GM13977 (cell line): ENCODE data around the gene GPC5.

Experiments used
- DNase-seq: peaks from one replicate; pipeline ENCODE4 v3.0.0; 2012; ENCODE audit warnings: low spot score
- in situ Hi-C: fragments of 300-500 bp; cut with MboI; formaldehyde crosslinking; loops from one replicate; pipeline ENCODE4 v1.12.0; 2022; ENCODE audit warnings: low sequenced_read_pairs, low pct_unique_long_range_greater_than_20kb, mixed read lengths, inconsistent platforms; ENCODE audit not compliant: unreplicated experiment
- TF ChIP-seq, protein P1 (sequence below): IDR thresholded peaks from 2 replicates; pipeline ENCODE4 v1.5.1; 2012; ENCODE audit warnings: mild to moderate bottlenecking, control low read depth; ENCODE audit not compliant: insufficient read depth; ENCODE audit errors: extremely low read depth, missing control alignments

The GPC5 gene

DNA sequence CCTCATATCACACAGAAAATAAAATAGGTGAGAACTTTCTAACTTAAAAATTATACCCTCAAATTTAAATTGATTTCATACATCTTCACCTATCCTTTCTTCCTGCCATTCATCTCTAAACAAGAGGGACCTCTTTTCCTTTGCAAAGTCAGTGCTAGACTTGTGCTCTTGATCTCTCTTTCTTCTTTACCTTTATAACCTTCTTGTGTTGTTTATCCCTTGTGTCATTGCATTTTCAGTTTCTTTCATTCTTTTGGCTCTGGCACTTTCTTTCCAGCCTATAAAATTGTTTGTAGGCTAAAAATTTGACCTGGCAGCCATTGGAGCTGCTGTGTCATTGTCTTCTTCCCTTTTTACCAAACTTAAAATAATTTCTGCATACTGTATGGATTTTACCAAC is 190.1 kb downstream of the GPC5 start:
- TF ChIP-seq, protein P1, sequence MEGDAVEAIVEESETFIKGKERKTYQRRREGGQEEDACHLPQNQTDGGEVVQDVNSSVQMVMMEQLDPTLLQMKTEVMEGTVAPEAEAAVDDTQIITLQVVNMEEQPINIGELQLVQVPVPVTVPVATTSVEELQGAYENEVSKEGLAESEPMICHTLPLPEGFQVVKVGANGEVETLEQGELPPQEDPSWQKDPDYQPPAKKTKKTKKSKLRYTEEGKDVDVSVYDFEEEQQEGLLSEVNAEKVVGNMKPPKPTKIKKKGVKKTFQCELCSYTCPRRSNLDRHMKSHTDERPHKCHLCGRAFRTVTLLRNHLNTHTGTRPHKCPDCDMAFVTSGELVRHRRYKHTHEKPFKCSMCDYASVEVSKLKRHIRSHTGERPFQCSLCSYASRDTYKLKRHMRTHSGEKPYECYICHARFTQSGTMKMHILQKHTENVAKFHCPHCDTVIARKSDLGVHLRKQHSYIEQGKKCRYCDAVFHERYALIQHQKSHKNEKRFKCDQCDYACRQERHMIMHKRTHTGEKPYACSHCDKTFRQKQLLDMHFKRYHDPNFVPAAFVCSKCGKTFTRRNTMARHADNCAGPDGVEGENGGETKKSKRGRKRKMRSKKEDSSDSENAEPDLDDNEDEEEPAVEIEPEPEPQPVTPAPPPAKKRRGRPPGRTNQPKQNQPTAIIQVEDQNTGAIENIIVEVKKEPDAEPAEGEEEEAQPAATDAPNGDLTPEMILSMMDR, result no peak
- DNase-seq, result no peak
- in situ Hi-C loops, result no loop called here

DNA sequence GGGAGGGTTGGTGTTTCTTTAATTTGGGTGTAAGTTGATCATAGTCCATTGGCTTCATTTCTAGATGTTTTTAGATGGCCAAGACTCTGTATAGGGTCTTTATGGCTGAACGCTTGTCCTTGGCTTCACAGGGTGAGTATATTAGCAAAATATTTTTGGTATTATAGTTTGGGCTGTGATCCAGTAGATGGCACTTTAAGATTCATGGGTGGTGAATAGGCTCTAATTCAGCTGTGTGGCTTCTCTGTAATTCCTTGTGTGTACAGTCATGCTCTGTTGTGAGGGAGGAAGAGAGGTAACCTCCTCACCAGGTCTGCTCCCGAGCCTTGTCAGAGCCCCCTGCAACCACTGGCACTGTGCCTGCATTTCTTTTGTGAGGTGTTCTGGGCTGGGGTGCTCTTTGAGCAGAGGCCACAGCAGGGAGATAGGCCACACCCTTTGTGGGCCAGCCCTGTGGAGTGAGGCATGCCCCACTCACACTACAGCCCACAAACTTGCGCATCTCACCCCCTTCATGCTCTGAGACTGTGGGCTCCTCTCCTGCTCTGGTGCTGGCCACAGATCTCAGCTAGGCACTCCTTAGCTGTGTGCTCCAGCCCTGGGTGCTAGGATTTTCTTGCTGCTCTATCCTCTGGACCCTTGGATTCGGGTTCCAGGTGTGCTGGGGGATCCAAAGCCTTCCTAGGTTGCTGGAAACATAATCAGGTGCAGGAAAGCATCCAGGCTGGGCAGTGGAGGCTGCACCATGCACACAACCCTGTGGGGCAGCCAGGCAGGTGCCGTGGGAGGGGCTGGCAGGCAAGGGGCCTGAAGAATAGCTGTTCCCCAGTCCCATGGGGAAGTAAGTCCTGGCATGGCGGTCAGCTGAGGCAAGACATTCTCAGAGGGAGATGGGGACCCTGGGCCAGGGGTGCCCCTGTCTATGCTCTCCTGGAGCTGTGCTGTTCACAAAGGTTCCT is 193.9 kb downstream of the GPC5 start:
- TF ChIP-seq, protein P1, result no peak
- DNase-seq, result no peak

DNA sequence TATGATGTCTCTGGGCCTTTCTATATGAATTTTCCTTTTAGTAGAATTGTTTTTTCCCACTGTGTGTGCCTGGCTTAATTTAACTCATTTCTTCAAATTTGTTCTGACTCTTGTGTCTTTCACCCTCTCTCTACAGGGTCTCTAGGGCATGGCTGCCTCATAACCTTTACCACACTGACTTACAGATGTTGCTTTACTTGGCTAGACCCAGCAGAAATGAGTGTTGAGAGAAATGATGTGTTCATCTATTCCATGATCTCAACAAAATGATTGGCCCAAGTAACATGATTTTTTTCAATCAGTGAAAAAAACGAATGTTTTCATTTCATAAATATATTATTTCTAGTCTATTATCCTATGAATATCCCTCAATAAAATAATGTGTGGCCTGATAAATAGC is 195.0 kb downstream of the GPC5 start:
- in situ Hi-C loops, result no loop called here
- DNase-seq, result no peak
- TF ChIP-seq, protein P1, result no peak

More for the DNA sequence above, 193.9 kb downstream of the GPC5 start:
- in situ Hi-C loops, result no loop called here

DNA sequence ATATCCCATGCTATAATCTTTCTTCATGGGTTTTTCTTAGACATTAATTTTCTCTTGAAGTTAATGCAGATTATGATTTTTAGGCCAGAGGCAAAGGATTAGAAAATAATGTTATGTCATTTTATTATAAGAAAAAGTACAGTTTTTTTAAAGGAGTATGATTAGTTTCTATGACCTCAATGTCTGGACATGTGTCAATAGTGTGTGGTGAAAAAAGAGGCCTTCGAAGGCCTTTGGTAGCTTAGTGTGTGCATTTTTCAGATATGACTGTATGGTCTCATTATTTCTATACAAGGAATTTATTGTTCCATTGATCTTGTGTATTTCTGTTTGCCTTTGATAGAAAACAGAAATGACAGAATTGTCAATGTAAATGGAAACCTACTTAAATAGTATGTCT is 195.6 kb downstream of the GPC5 start:
- in situ Hi-C loops, result no loop called here
- DNase-seq, result no peak
- TF ChIP-seq, protein P1, result no peak

DNA sequence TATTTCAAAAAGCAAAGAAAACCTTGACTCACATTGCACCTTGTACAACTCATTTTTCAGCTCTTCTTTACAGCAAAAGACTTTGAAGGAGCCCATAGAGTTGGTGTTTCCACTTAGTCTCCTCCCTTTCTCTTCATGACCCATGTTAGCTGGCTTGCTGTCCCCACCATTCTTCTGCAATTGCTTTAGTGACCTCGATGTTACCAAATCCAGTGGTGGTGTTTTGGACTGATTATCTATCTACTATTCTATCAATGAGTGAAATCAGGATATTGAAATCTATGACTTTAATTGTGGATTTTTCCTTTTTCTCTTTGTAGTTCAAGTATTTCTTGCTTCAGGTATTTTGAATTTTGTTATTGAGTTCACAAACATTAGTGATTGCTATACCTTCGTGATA is 197.3 kb downstream of the GPC5 start:
- TF ChIP-seq, protein P1, result no peak
- no peak for DNase-seq
- in situ Hi-C loops, result no loop called here

DNA sequence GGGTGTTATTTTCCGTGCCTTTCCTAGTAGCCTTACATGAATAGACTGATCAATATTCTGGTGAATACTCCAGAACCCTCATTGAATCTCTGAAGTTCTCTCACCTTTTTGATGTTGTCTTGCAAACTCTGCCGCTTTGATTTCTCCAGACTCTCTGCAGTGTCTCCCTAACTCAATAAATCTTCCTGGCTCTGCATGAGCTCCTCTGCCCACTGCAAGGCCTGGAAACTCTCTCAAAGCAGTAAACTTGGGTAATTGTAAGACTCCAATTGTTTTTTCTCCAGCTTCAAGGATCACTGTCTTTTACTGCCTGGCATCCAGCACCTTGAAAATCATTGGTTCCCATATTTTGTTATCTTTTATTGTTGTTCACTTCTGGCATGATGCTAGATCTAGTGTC is 198.4 kb downstream of the GPC5 start:
- TF ChIP-seq, protein P1, result no peak
- no peak for DNase-seq
- in situ Hi-C loops, result no loop called here

DNA sequence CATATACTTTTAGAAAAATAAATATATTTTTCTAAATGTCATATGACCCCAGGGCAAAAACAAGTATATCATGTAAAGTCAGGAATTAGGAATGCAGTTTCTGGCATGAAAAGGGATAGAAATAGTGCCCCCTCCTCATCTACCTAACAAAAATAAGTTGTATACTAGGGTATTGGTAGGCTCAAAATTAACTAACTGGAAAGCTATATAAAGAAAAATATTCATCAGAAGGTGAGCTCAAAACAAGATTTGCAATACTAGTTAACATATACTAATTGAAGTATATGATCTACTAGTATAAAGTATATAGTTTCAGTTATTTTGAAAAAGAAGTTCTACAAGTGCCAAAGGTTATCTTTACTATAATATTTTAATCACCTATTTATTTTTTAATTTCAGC is 200.2 kb downstream of the GPC5 start:
- no peak for DNase-seq
- TF ChIP-seq, protein P1, result no peak
- in situ Hi-C loops, result no loop called here
